G401 (cell line): ENCODE data around the gene SLC11A2. TPM values are rescaled to one million over a fixed set of nuclear protein-coding genes. Genes with fewer than 3 reads are reported as not detected.

Experiments used
- DNase-seq: peaks from one replicate; pipeline ENCODE4 v3.0.0-alpha.2; 2015; ENCODE audit warnings: low spot score
- in situ Hi-C: cut with HindIII; loops from 2 replicates; pipeline ENCODE4 v1.10.0; 2016; ENCODE audit warnings: low sequenced_read_pairs, mixed read lengths
- total RNA-seq: library from RNA; depleted of rRNA; stranded (reverse); fragments of >200 nt; shearing (Covaris generic); gene quantifications from 2 replicates; pipeline ENCODE4 v1.2.3, GENCODE V29; 2014; rRNA removed

Gene SLC11A2
- total RNA-seq = 24.6 and 37.1 TPM in 2 replicates

GRCh38 chr12:51025836-51026638, at the start of gene SLC11A2:
Gene SLC11A2, minus strand, starts transcription at chr12:51026384. Its CDS starts 15,656 bp downstream, at chr12:51010728.
- in situ Hi-C loops = no loop called here
- peak; percentile 96 for DNase-seq

- no peak for DNase-seq
Observed at GRCh38 chr12:51075390-51075789, 49.2 kb upstream of the SLC11A2 start.

GRCh38 chr12:51071663-51072062, 45.5 kb upstream of the SLC11A2 start:
- no peak for DNase-seq
- in situ Hi-C loops = no loop called here

More at GRCh38 chr12:51075390-51075789, 49.2 kb upstream of the SLC11A2 start:
- in situ Hi-C loops = no loop called here

GRCh38 chr12:51070004-51070403, 43.8 kb upstream of the SLC11A2 start:
- in situ Hi-C loops = no loop called here
- DNase-seq = no peak

- in situ Hi-C loops = no loop called here
- no peak for DNase-seq
Observed at GRCh38 chr12:51067771-51068170, 41.6 kb upstream of the SLC11A2 start.

- in situ Hi-C loops = no loop called here
- DNase-seq = no peak
Observed at GRCh38 chr12:51067229-51067628, 41.0 kb upstream of the SLC11A2 start.

- DNase-seq = no peak
- in situ Hi-C loops = no loop called here
Observed at GRCh38 chr12:51065530-51065929, 39.3 kb upstream of the SLC11A2 start.

- no peak for DNase-seq
- in situ Hi-C loops = no loop called here
Observed at GRCh38 chr12:51062631-51063397, 36.6 kb upstream of the SLC11A2 start.

- in situ Hi-C loops = no loop called here
- no peak for DNase-seq
Observed at GRCh38 chr12:51059086-51059485, 32.9 kb upstream of the SLC11A2 start.

GRCh38 chr12:51056242-51056641, 30.1 kb upstream of the SLC11A2 start:
- in situ Hi-C loops = no loop called here
- DNase-seq = no peak

GRCh38 chr12:51055060-51055459, 28.9 kb upstream of the SLC11A2 start:
- no peak for DNase-seq
- in situ Hi-C loops = no loop called here

GRCh38 chr12:51051787-51052186, 25.6 kb upstream of the SLC11A2 start:
- in situ Hi-C loops = no loop called here
- no peak for DNase-seq

GRCh38 chr12:51049525-51049924, 23.3 kb upstream of the SLC11A2 start:
- DNase-seq = no peak
- in situ Hi-C loops = no loop called here

GRCh38 chr12:51048661-51049251, 22.6 kb upstream of the SLC11A2 start:
- DNase-seq = no peak
- in situ Hi-C loops = no loop called here

- peak; percentile 99 for DNase-seq
- in situ Hi-C loops = no loop called here
Observed at GRCh38 chr12:51047655-51048540, 21.7 kb upstream of the SLC11A2 start, which contains the start of gene LETMD1. Gene LETMD1, plus strand, starts transcription at chr12:51048327. Its CDS starts 30 bp downstream, at chr12:51048357.

GRCh38 chr12:51036279-51036678, 10.1 kb upstream of the SLC11A2 start:
- DNase-seq = no peak
- in situ Hi-C loops = no loop called here

- in situ Hi-C loops = no loop called here
- no peak for DNase-seq
Observed at GRCh38 chr12:51033457-51034089, 7.4 kb upstream of the SLC11A2 start.

GRCh38 chr12:51033048-51033447, 6.9 kb upstream of the SLC11A2 start:
- DNase-seq = no peak
- in situ Hi-C loops = no loop called here

- no peak for DNase-seq
Observed at GRCh38 chr12:51028813-51029150, 2.6 kb upstream of the SLC11A2 start.

More at GRCh38 chr12:51028813-51029150, 2.6 kb upstream of the SLC11A2 start:
- in situ Hi-C loops = no loop called here
